ENCODE data around the gene MOSMO. TPM values are rescaled to one million over a fixed set of nuclear protein-coding genes. Genes with fewer than 3 reads are reported as not detected.

Gene MOSMO
- total and polyA plus RNA-seq, 2 of the 4 experiments (the other 2 are of a cell fraction), result 10.5 to 16.0 TPM

DNA sequence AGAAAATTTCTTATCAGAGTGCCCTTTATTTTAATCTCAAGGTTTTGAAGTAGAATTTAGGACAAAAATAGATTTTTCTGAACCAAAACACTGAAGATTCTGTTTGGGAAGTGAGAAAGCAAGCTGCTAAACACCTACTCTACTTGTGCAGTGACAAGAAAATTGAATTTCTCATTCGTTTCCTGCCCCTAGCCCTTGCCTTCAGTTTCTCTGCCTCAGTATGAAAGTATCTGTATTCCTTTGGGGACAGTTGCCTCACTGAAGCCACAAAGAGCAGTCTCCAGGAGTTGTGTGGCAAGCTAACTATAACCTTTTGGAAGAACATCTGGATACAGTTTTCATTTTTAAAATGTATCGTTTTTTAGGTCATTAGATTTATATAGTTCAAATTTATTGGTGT lies 19.7 kb downstream of the MOSMO start:
- H3K9me3 ChIP-seq (ENCODE audit: control insufficient read depth, insufficient read depth, low read length), result no peaks in the 10 kb centered on the region
- peaks cover 3% of the 10 kb centered on the region; the same call in 1 of the 2 replicates for H3K36me3 ChIP-seq (ENCODE audit: control insufficient read depth, insufficient read depth, low read length)
- H3K56ac ChIP-seq (ENCODE audit: extremely low read depth, insufficient read depth, low read length), result peak overlapping the region; percentile 56; the same call in 1 of the 2 replicates
- H3K18ac ChIP-seq (ENCODE audit: low read depth, low read length), result peak overlapping the region; percentile 33; the same call in 1 of the 2 replicates
- ChIA-PET POLR2A (ENCODE audit: unreplicated experiment) (no interaction called here), CTCF (interaction anchor here (1.5 kb wide), 1 partner anchor 44 kb away, joined by 3 read pairs; no protein-coding TSS in a partner anchor)
- peak overlapping the region; percentile 82 for H2BK5ac ChIP-seq (ENCODE audit: low read depth, low read length, poor library complexity, severe bottlenecking)
- DNase-seq (no peak), ATAC-seq (ENCODE audit: low read depth) (no peak)
- dilution Hi-C loops (cut with HindIII; ENCODE audit: low sequenced_read_pairs, unreplicated experiment) (no loop called here), in situ Hi-C loops (cut with MboI; ENCODE audit: low sequenced_read_pairs) (no loop called here), intact Hi-C loops (cut with micrococcal nuclease) (loop anchor here (2.0 kb wide), 1 partner anchor 21 kb away; no protein-coding TSS in a partner anchor)
- WGBS, 2 experiments (ENCODE audit: extremely low coverage in 2 of 2, insufficient read length in 1 of 2), result no CpG with 5 or more reads among the region's 2 CpGs
- peak overlapping the region; percentile 84 for H2AK5ac ChIP-seq (ENCODE audit: low read depth, low read length)
- TF ChIP-seq MAZ (IDR thresholded peaks at IDR 0.05; ENCODE audit: borderline replicate concordance, low read depth, low read length), result no peak
- H2BK15ac ChIP-seq (ENCODE audit: low read depth, low read length), result peak overlapping the region; percentile 79; the same call in 2 of the 3 replicates
- H3K4ac ChIP-seq (ENCODE audit: low read depth, low read length), result peak overlapping the region; percentile 97
- H4K20me1 ChIP-seq (ENCODE audit: insufficient read depth, low read length), result peaks cover 6% of the 10 kb centered on the region; the same call in 1 of the 2 replicates
- H4K91ac ChIP-seq (ENCODE audit: insufficient read depth, low read depth, low read length), result peak overlapping the region; percentile 54; the same call in 1 of the 2 replicates
- H3K9ac ChIP-seq (ENCODE audit: low read depth, low read length), result 0 out of 2 replicates have a peak overlapping the region, but pooled peaks have one; percentile 12
- peak overlapping the region; percentile 36; the same call in 1 of the 2 replicates for H3K23ac ChIP-seq (ENCODE audit: low read depth, low read length)
- no TSS peak for BruUV-seq (replicated peaks)
- no peak overlapping the region for H2AK9ac ChIP-seq (replicated peaks; ENCODE audit: low read depth, low read length, poor library complexity)
- peak overlapping the region; percentile 17; the same call in 1 of the 2 replicates for H4K5ac ChIP-seq (ENCODE audit: low read depth, low read length)
- peaks cover 2% of the 10 kb centered on the region; the same call in 1 of the 2 replicates for H3K9me1 ChIP-seq (ENCODE audit: insufficient read depth, low read length)
- peak overlapping the region; percentile 32 for H3K4me2 ChIP-seq (ENCODE audit: low read depth, low read length)
- peak overlapping the region; percentile 5 to 77; a peak in 2 of 4 replicates for H4K8ac ChIP-seq (ENCODE audit: low read depth in 2 of 2, low read length in 2 of 2)
- H3K14ac ChIP-seq (replicated peaks; ENCODE audit: low read depth, low read length), result peak overlapping the region; percentile 96
- peaks cover 11% of the 10 kb centered on the region for H3K4me1 ChIP-seq (ENCODE audit: control insufficient read depth, insufficient read depth, low read length)
- no peaks in the 10 kb centered on the region for H3K27me3 ChIP-seq (ENCODE audit: control insufficient read depth, insufficient read depth, low read length)
- H2BK120ac ChIP-seq (ENCODE audit: low read depth, low read length), result peak overlapping the region; percentile 96
- H3K27ac ChIP-seq (ENCODE audit: insufficient read depth, low read length), result peak overlapping the region; percentile 53; the same call in 1 of the 2 replicates
- no peak overlapping the region for H3K4me3 ChIP-seq (ENCODE audit: insufficient read depth, low read depth, low read length)
- H2AFZ ChIP-seq (replicated peaks; ENCODE audit: low read length, poor library complexity), result no peak overlapping the region
- H2BK20ac ChIP-seq (ENCODE audit: low read depth, low read length), result peak overlapping the region; percentile 96
- H3K79me1 ChIP-seq (ENCODE audit: low read depth in 1 of 2, low read length in 2 of 2), result peaks cover 17 to 54% of the 10 kb centered on the region in 2 experiments
